KMS-11 (cell line): ENCODE measurements around the gene DLG2.
A peak's percentile ranks its signal among the peaks of the same experiment; 100 is the strongest.

ENCODE experiments used
- H2AFZ ChIP-seq: fragments of 200-600 bp; sonication (generic); 2 replicates; pipeline ENCODE4 v1.6.1; 2016; ENCODE audit warnings: antibody characterized with exemption, mixed run types, low read depth
- H3K27ac ChIP-seq: fragments of 200-600 bp; sonication (generic); 2 replicates; pipeline ENCODE4 v1.6.1; 2016; ENCODE audit warnings: mild to moderate bottlenecking, mixed run types
- H3K27me3 ChIP-seq: fragments of 200-600 bp; sonication (generic); 2 replicates; pipeline ENCODE4 v1.6.1; 2017; ENCODE audit warnings: mild to moderate bottlenecking, low read depth, mixed run types, moderate library complexity; ENCODE audit not compliant: insufficient read depth
- H3K36me3 ChIP-seq: fragments of 200-600 bp; sonication (generic); 2 replicates; pipeline ENCODE4 v1.6.1; 2017; ENCODE audit warnings: mild to moderate bottlenecking, mixed run types; ENCODE audit not compliant: insufficient read depth
- H3K4me1 ChIP-seq: fragments of 200-600 bp; sonication (generic); 2 replicates; pipeline ENCODE4 v1.6.1; 2016; ENCODE audit warnings: mild to moderate bottlenecking, low read depth, mixed run types; ENCODE audit not compliant: poor library complexity, severe bottlenecking
- H3K4me2 ChIP-seq: fragments of 200-600 bp; sonication (generic); 2 replicates; pipeline ENCODE4 v1.7.0; 2016; ENCODE audit warnings: mild to moderate bottlenecking, mixed run types
- H3K4me3 ChIP-seq: fragments of 200-600 bp; sonication (generic); IDR thresholded peaks from 2 replicates; pipeline ENCODE4 v1.6.1; 2017; ENCODE audit warnings: low read depth, low read length, mixed read lengths; ENCODE audit not compliant: insufficient read depth
- H3K79me2 ChIP-seq: fragments of 200-600 bp; sonication (generic); 2 replicates; pipeline ENCODE4 v1.6.1; 2016; ENCODE audit warnings: low read depth, mixed run types; ENCODE audit not compliant: insufficient read depth
- H3K9ac ChIP-seq: fragments of 200-600 bp; sonication (generic); 2 replicates; pipeline ENCODE4 v1.6.1; 2016; ENCODE audit warnings: mild to moderate bottlenecking, mixed run types
- H4K20me1 ChIP-seq: fragments of 200-600 bp; sonication (generic); 2 replicates; pipeline ENCODE4 v1.6.1; 2016; ENCODE audit warnings: mild to moderate bottlenecking, mixed run types; ENCODE audit not compliant: insufficient read depth
- TF ChIP-seq, protein P1 (sequence below): fragments of 200-600 bp; sonication (generic); conservative IDR thresholded peaks from 2 replicates; pipeline ENCODE4 v1.6.1; 2017; ENCODE audit warnings: low read depth, mild to moderate bottlenecking, antibody characterized with exemption, low read length, moderate library complexity, mixed read lengths

DLG2 gene

DNA sequence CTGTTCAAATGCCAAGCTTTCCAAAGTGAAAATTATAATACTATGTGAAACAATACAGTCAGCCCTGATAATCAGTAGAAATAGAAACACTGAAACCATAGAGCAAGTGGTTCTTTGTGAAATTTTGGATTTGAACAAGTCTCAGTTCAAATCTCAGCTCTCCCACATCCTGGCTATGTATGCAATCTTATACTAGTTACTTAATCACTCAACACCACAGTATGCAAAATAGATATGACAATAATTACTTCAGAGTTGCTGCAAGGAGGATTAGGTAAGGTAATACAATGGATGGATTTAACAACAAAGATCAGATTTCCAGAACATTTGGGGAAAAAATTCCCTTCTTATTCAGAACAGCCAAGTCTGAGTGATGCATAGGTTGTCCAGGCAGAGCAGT is 1489.2 kb downstream of the DLG2 start:
- peak overlapping the region; percentile 17; the same call in 1 of the 2 replicates for H3K4me2 ChIP-seq
- H3K27ac ChIP-seq = no peak overlapping the region
- H3K27me3 ChIP-seq = no peaks in the 10 kb centered on the region
- peaks cover 25% of the 10 kb centered on the region for H3K4me1 ChIP-seq
- H3K36me3 ChIP-seq = no peaks in the 10 kb centered on the region
- H3K79me2 ChIP-seq = no peaks in the 10 kb centered on the region
- H3K9ac ChIP-seq = no peak overlapping the region
- TF ChIP-seq, protein P1, sequence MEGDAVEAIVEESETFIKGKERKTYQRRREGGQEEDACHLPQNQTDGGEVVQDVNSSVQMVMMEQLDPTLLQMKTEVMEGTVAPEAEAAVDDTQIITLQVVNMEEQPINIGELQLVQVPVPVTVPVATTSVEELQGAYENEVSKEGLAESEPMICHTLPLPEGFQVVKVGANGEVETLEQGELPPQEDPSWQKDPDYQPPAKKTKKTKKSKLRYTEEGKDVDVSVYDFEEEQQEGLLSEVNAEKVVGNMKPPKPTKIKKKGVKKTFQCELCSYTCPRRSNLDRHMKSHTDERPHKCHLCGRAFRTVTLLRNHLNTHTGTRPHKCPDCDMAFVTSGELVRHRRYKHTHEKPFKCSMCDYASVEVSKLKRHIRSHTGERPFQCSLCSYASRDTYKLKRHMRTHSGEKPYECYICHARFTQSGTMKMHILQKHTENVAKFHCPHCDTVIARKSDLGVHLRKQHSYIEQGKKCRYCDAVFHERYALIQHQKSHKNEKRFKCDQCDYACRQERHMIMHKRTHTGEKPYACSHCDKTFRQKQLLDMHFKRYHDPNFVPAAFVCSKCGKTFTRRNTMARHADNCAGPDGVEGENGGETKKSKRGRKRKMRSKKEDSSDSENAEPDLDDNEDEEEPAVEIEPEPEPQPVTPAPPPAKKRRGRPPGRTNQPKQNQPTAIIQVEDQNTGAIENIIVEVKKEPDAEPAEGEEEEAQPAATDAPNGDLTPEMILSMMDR = no peak
- H4K20me1 ChIP-seq = no peaks in the 10 kb centered on the region
- no peak overlapping the region for H3K4me3 ChIP-seq
- H2AFZ ChIP-seq = no peak overlapping the region

DNA sequence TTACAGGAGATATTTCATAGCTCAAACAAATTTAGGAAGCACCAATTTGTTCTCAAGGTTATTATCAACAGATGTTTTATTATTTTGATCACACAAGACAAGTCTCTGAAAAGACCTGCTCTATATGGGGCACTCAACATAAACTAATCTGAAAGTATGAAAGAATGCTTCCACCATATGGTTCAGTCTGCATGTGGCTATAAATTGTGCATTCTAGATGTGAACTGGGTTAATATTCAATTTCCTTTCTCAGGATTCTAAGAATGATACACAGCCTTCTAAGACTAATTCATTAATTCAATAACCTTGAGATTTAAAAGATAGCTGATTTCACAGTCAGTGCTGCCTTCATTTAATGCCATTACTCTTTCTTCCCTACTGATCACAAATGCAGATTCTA is 1489.6 kb downstream of the DLG2 start:
- no peaks in the 10 kb centered on the region for H3K79me2 ChIP-seq
- no peaks in the 10 kb centered on the region for H3K36me3 ChIP-seq
- H3K27me3 ChIP-seq = no peaks in the 10 kb centered on the region
- H3K27ac ChIP-seq = no peak overlapping the region
- H3K4me3 ChIP-seq = no peak overlapping the region
- no peaks in the 10 kb centered on the region for H4K20me1 ChIP-seq
- TF ChIP-seq, protein P1 = no peak
- H3K9ac ChIP-seq = no peak overlapping the region
- no peak overlapping the region for H2AFZ ChIP-seq
- H3K4me1 ChIP-seq = peaks cover 25% of the 10 kb centered on the region
- peak overlapping the region; percentile 17; the same call in 1 of the 2 replicates for H3K4me2 ChIP-seq

DNA sequence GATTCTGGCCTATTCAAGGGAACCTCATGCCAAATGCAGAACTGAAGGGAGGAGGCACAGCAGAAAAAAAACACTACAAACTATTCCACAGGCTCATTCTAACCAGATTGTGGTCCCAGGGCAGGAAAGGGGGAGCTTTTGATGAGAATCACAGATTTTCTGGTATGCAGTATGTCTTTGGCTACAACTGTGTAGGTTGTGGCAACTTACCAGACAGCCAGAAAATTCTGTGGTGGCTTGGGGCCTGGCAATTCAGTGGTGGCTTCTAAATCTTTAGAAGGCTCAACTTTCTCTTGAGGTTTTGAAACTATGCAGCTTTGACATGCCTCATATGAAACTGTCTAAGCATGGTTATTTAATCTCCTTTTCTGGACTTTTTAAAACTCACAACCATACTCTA is 1490.2 kb downstream of the DLG2 start:
- H3K79me2 ChIP-seq = no peaks in the 10 kb centered on the region
- TF ChIP-seq, protein P1 = no peak
- peaks cover 25% of the 10 kb centered on the region for H3K4me1 ChIP-seq
- no peaks in the 10 kb centered on the region for H3K27me3 ChIP-seq
- no peak overlapping the region for H3K9ac ChIP-seq
- H2AFZ ChIP-seq = no peak overlapping the region
- H3K4me2 ChIP-seq = peak overlapping the region; percentile 17; the same call in 1 of the 2 replicates
- no peak overlapping the region for H3K4me3 ChIP-seq
- no peaks in the 10 kb centered on the region for H4K20me1 ChIP-seq
- H3K27ac ChIP-seq = no peak overlapping the region
- no peaks in the 10 kb centered on the region for H3K36me3 ChIP-seq

DNA sequence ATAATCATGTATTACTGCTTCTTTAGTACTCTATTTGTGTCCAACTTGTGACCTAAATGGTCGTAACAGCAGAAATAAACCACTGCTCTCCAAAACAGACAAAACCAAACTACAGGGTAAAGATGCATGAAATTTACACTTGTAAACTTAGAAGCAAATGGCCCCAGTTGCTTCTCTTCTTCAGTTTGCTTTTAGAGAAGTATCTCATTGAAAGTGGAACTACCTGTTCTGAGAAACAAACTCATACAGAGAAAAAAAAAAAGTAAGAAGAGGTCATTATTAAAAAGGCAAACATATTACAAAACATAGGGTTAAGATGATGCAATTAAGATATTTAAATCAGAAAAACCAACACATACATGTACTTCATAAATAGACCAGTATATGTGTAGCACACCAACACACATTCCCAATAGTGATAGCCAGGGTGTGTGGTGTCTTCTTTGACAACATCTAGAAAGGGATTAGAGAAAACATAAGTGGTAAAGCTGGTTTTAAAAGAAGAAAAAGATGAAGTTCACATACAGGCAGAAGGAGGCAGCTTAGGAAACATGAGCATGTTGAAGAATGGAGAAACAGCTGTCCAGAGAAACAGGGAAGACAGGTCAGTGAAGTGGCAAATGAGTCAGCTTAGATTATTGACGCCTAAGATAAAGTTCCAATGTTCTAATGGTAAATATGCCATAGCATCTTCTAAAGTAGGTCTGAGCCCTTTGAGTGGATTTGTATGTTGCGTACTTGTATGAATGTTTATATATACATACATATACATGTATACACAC is 1496.3 kb downstream of the DLG2 start:
- Histone ChIP-seq H3K27me3 (no peaks in the 10 kb centered on the region), H3K4me1 (no peaks in the 10 kb centered on the region), H4K20me1 (no peaks in the 10 kb centered on the region), H3K27ac (no peak overlapping the region), H3K9ac (no peak overlapping the region), H2AFZ (no peak overlapping the region), H3K36me3 (no peaks in the 10 kb centered on the region), H3K79me2 (no peaks in the 10 kb centered on the region), H3K4me3 (no peak overlapping the region), H3K4me2 (no peak overlapping the region)
- TF ChIP-seq, protein P1 = no peak
